Neural crest cell (in vitro differentiated cells): Measurements from ENCODE around the gene NXPE3. TPM values are rescaled to one million over a fixed set of nuclear protein-coding genes. Genes with fewer than 3 reads are reported as not detected.
A peak's percentile ranks its signal among the peaks of the same experiment; 100 is the strongest.

ENCODE experiments used
- DNase-seq: peaks from one replicate; pipeline ENCODE4 v3.0.0; 2021; ENCODE audit warnings: low read depth, mixed read lengths, low spot score
- H3K27ac Mint-ChIP-seq: one replicate; pipeline ENCODE4 v1.8.0; 2021; ENCODE audit warnings: mild to moderate bottlenecking, mixed read lengths; ENCODE audit not compliant: unreplicated experiment
- H3K27me3 Mint-ChIP-seq: 2 replicates; pipeline ENCODE4 v1.8.0; 2021; ENCODE audit warnings: low read depth, mild to moderate bottlenecking, mixed read lengths
- H3K36me3 Mint-ChIP-seq: 2 replicates; pipeline ENCODE4 v1.8.0; 2021; ENCODE audit warnings: low read depth, mild to moderate bottlenecking, mixed read lengths
- H3K4me1 Mint-ChIP-seq: 2 replicates; pipeline ENCODE4 v1.8.0; 2021; ENCODE audit warnings: mixed read lengths
- H3K4me3 Mint-ChIP-seq: one replicate; pipeline ENCODE4 v1.8.0; 2021; ENCODE audit warnings: mild to moderate bottlenecking, mixed read lengths
- H3K9me3 Mint-ChIP-seq: 2 replicates; pipeline ENCODE4 v1.8.0; 2021; ENCODE audit warnings: mixed read lengths
- CTCF ChIP-seq: fragments of 200-600 bp; sonication (generic); conservative IDR thresholded peaks from 2 replicates; pipeline ENCODE4 v1.5.0; 2021; ENCODE audit warnings: antibody characterized with exemption, mild to moderate bottlenecking
- total RNA-seq: library from RNA; stranded (reverse); gene quantifications from 2 replicates; pipeline ENCODE4 v1.2.1, GENCODE V29; 2021

NXPE3 gene
- total RNA-seq, 1 donor from 2014 or later, result 23.0 TPM

GRCh38 chr3:101811875-101812274 is 32.9 kb downstream of the NXPE3 start:
- Mint-ChIP-seq H3K4me3 (no peak overlapping the region), H3K4me1 (peaks cover 9% of the 10 kb centered on the region), H3K27ac (no peak overlapping the region), H3K27me3 (no peaks in the 10 kb centered on the region), H3K9me3 (no peaks in the 10 kb centered on the region), H3K36me3 (no peaks in the 10 kb centered on the region)
- no peak for TF ChIP-seq CTCF
- no peak for DNase-seq

DNA sequence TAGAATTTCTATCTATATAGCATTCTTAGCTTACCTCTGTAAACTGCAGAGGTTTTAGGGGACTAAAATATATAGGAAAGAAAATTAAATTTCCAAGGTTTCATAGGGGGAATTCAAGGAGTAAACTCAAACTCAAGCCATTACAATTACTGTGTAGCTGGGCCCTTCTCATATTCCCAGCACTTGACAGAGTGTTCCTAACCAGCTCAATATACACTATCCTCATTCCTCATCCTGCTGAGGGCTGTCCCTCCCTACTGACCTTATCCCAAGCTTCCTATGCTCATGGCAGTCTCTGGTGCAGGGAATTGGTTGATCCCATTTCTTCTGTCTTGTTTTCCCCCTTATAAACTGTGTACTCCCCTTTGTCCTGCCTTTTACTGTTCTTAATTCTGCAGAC is 33.9 kb downstream of the NXPE3 start:
- no peak overlapping the region for H3K27ac Mint-ChIP-seq
- H3K9me3 Mint-ChIP-seq, result no peaks in the 10 kb centered on the region
- no peaks in the 10 kb centered on the region for H3K36me3 Mint-ChIP-seq
- H3K27me3 Mint-ChIP-seq, result no peaks in the 10 kb centered on the region
- H3K4me1 Mint-ChIP-seq, result peaks cover 9% of the 10 kb centered on the region
- no peak for TF ChIP-seq CTCF
- H3K4me3 Mint-ChIP-seq, result no peak overlapping the region
- DNase-seq, result no peak

DNA sequence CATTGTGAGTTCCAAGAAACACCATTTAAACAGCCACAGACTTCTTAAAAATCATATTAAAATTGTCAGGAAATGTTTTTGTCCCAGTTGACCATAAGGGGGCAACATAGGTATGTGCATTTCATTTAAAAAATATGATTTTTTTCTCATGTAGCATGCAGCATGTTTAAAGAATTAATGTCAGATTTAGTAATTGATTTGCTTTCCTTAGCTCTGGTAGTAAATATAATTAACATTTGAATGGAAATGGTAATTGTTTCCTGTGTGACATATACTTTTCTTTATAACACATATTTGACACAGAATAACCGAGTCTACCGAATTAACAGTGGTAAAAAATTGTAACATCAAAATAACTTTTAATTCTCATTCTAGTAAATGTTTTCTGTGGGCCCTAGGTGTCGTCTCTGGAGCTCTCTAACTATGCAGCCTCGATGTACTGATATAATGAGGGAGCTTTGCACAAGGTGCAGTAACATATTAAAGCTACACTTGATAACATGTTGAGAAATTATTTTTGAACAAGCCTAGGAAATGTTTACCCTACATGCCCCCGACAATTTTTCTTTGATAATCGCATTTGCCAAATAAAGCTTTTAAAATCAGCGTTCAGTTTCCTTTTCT is 34.9 kb downstream of the NXPE3 start:
- peak; percentile 74 for TF ChIP-seq CTCF
- no peak for DNase-seq
- Mint-ChIP-seq H3K27ac (no peak overlapping the region), H3K4me3 (no peak overlapping the region), H3K9me3 (no peaks in the 10 kb centered on the region), H3K4me1 (peaks cover 9% of the 10 kb centered on the region), H3K27me3 (no peaks in the 10 kb centered on the region), H3K36me3 (no peaks in the 10 kb centered on the region)

DNA sequence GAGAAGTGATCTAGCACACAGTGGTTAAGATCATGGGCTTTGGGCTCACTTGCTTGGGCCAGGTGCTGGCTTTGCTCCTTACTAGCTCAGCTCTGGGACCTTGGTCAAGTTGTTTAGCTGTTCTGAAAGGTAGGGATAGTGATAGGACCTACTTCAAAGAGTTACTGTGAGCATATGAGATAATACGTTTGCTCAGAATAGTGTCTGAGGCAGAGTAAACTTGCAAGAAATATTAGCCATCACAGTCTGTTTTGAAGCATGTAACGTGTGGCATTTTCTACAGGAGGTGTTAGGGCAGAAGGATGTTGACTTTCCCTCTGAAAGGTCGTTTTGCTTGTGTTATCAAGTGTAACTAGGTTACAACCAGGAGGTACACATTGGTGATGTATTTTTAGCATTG is 35.8 kb downstream of the NXPE3 start:
- no peak for TF ChIP-seq CTCF
- H3K27ac Mint-ChIP-seq, result no peak overlapping the region
- no peaks in the 10 kb centered on the region for H3K9me3 Mint-ChIP-seq
- no peaks in the 10 kb centered on the region for H3K27me3 Mint-ChIP-seq
- no peak for DNase-seq
- H3K4me1 Mint-ChIP-seq, result peaks cover 5% of the 10 kb centered on the region
- no peak overlapping the region for H3K4me3 Mint-ChIP-seq
- H3K36me3 Mint-ChIP-seq, result peaks cover 2% of the 10 kb centered on the region

- no peak for DNase-seq
- Mint-ChIP-seq H3K36me3 (peaks cover 9% of the 10 kb centered on the region), H3K27ac (peak overlapping the region; percentile 45), H3K9me3 (no peaks in the 10 kb centered on the region), H3K4me3 (no peak overlapping the region), H3K27me3 (no peaks in the 10 kb centered on the region), H3K4me1 (no peaks in the 10 kb centered on the region)
- no peak for TF ChIP-seq CTCF
Observed at GRCh38 chr3:101816215-101817149, 37.5 kb downstream of the NXPE3 start.
